Prostate gland (tissue), 2 donors: ENCODE measurements around the gene ITGAX.

ENCODE experiments used
- CTCF ChIP-seq, 4 experiments: fragments of 200-600 bp in 2 of 4; fragments of 450-650 bp in 2 of 4; sonication (generic) in 2 of 4; IDR thresholded peaks; 1 replicate in 3 of 4; 2 replicates in 1 of 4; pipeline ENCODE4 v1.5.1; 2016 to 2019; ENCODE audit warnings: antibody characterized with exemption in 4 of 4, mild to moderate bottlenecking in 2 of 4, moderate library complexity in 2 of 4
- POLR2A ChIP-seq: fragments of 450-650 bp; IDR thresholded peaks from one replicate; pipeline ENCODE4 v1.6.1; 2016; ENCODE audit warnings: antibody characterized with exemption, mild to moderate bottlenecking
- POLR2AphosphoS5 ChIP-seq: sonication (generic); formaldehyde crosslinking; IDR thresholded peaks from one replicate; pipeline ENCODE4 v1.6.1; 2017; ENCODE audit warnings: antibody characterized with exemption

GRCh38 chr16:31430380-31431052 lies 75.5 kb downstream of the ITGAX start:
- TF ChIP-seq CTCF (IDR thresholded peaks at IDR 0.05) (no peak), POLR2AphosphoS5 (no peak), POLR2A (no peak)
